Pons (tissue), 1 donor: ENCODE data around the gene RPS27L.

Source experiments
- DNase-seq: peaks from one replicate; pipeline ENCODE4 v3.0.0-alpha.2; 2016; ENCODE audit warnings: low spot score

Gene RPS27L

DNA sequence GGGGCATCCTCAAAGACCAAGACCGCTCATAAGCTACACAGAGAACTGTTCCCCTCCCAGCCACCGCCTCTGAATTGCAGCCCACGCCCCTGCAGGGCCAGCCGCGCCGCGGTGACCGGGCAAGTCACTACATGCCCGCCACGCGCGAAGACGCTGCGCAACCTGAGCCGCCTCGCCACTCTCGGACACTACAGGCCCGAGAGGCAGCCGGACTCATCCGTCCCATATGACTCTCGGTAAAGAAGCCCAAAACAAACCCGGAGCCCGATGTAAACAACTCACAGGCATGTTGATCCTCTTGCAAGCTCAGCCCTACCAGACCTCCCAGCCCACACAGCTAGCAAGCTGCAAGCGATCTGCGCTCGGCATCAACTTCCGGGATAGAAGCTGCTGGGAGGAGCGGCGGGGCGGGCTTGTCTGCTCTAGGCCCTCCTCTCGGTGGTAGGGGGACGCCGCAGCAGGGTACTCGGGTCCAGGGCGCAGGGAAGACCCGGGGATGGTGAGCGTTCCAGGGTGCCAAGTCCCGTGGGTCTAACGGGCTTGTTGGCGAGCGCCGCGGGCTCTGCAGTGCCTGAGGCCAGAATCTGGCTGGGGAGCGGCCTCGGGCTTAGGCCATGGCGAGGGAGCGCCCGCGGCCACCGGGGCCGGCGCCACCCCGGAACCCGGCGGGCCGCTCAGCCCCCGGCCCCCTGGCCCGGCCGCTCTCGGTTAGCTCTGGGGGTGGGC is at the start of gene RPS27L:
Gene RPS27L (minus strand): TSS at position 360 of the 726 bp plus-strand sequence. CDS start 72 bp downstream, at position 288.
- peak; percentile 92 for DNase-seq

GRCh38 chr15:63206079-63206478 is 48.8 kb upstream of the RPS27L start:
- no peak for DNase-seq

DNA sequence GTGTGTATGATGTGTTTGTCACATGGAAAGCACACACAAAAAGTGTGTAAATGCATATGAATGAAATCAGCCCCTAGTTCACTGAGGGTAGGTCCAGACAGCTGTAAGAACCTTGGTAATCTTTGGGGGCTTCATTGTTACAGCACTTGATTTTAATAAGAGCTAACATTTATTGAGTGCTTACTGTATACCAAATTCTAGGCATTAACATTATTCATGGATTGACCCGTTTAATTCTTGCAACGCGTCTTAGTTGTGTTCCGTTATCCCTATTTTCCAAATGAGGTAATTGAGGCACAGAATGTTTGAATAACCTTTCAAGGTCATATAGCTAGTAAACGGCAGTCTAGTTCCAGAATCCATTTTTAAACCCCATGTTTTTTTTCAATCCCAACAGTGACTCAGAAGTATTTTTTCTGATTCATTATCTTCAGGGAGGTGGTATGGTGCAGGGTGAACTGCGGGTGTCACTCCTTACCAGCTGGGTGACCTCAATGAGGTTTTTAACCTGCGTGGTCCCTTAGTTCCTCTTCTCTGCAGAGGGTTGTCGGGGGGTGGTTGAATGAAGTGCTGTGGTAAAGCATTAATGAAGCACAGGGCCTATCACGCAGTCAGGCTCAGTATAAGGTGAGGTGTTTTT is 46.3 kb upstream of the RPS27L start:
- DNase-seq: no peak

DNA sequence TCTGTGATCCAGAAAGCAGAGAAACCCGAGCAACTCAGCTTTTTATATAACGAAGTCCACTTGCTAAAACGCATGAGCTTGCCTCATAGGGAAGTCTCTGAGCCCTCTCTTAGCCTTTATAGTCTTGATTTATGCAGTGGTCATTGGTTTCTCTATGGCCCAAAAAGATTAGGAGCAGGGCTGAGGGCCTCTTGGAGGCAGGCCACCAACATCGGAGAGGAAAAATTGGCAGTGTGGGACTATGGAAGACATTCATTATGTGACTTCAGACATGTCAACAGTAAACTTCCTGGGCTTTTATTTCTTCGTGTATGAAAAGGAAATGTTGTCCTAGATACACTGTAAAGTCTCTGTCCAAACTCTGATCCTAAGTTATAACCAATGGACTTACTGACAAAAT is 45.6 kb upstream of the RPS27L start:
- no peak for DNase-seq

- DNase-seq: no peak
These were observed 43.4 kb upstream of the RPS27L start for GRCh38 chr15:63200464-63201249.

DNA sequence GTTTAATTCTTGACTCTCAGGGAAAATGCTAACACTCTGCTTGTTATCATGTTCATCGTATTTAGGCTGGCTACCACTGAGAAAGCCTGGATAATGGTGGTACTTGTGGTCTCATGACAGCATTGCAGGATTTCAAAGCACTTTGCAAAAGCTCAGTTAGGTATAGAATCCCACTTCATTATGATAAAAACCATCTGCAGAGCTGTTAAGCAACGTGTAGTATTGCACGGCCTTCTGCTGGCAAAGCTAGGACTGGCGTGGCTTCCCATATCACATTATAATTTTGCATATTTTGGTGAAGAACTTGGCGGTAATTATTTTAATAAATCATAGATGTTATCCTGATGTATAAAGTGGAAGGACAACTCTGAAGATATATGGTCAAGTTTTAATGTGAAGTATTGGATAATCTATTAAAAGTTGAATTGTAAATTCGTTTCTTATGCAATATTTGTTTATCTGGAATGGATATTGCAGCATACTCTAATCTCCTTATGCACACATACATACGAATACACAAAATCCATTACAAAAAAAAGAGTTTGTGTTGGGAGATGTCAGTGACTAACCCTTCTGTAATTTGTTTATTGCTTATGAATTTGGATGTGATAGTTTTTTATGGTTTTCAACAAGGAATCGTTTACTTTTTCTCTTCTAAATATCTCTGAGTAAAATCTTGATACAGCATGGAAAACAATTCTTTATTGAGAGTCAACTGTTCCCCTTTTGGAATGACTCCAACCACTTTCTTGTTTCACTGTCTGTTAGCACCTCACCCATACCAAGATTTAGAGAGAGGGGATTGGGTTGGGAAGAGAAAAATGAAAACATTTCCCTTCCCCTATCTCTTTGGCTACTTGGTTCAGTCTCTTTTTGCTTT is 41.3 kb upstream of the RPS27L start:
- DNase-seq: no peak

GRCh38 chr15:63197626-63198025 is 40.3 kb upstream of the RPS27L start:
- DNase-seq: no peak

DNA sequence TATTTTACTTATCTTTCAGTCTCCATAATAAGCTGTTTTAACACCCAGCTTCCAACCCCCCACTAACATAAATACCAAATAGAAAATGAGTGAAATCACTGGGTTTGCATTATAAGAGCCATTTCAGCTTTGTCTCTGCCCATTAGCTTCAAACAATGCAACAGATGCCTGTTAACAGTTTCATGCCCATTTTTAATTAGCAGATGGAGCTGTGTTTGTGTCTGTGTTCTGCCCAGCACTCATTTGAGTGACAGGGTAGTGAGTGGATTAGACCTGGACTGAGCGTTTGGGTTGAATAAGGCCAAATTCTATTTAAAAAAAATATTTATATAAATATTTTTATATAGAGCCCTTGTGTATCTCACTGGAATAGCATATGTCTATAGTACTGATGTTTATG is 39.6 kb upstream of the RPS27L start:
- no peak for DNase-seq

DNA sequence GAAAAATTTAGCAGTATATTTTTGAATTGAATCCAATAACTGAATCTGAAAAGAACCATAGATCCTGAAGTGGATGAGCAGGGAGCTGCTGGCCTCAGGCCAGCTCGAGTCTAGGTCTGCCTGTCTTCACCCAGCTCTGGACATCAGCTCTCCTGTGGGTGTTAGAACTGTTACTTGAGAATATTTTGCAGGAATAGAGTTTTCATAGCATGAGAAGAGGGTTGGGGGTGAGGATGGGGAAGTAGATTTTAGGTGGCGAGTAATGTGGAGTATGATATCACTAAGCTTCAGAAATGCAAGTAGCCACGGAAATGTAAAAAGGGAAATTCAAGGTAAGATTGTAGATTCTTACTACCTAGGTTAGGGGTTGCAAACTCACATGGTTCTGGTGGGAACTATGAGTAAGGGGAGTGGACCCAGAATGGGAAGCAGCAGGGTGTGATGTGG is 38.3 kb upstream of the RPS27L start:
- DNase-seq: no peak

GRCh38 chr15:63194880-63195568 is 37.7 kb upstream of the RPS27L start:
- no peak for DNase-seq

GRCh38 chr15:63194302-63194701 is 37.0 kb upstream of the RPS27L start:
- no peak for DNase-seq

DNA sequence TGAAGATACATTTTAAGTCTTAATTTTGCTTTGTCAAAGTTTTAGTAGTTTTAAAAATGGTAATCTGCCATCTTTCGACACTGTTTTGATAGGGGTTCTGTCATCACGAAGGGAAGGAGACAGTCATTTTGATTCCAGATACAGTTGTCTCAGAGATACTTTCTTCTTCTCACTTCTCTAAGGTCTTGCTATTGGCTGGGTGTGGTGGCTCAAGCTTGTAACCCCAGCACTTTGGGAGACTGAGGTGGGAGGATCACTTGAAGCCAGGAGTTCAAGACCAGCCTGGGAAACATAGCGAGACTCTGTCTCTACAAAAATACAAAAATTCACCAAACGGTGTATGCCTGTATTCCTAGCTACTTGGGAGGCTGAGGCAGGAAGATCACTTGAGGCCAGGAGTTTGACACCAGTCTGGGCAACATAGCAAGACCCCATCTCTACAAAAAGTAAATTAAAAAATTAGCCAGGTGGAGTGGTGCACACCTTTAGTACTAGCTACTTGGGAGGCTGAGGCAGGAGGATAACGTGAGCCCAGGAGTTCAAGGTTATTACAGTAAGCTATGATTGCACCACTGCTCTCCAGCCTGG is 35.4 kb upstream of the RPS27L start:
- no peak for DNase-seq

GRCh38 chr15:63191895-63192618 is 34.8 kb upstream of the RPS27L start:
- DNase-seq: no peak

DNA sequence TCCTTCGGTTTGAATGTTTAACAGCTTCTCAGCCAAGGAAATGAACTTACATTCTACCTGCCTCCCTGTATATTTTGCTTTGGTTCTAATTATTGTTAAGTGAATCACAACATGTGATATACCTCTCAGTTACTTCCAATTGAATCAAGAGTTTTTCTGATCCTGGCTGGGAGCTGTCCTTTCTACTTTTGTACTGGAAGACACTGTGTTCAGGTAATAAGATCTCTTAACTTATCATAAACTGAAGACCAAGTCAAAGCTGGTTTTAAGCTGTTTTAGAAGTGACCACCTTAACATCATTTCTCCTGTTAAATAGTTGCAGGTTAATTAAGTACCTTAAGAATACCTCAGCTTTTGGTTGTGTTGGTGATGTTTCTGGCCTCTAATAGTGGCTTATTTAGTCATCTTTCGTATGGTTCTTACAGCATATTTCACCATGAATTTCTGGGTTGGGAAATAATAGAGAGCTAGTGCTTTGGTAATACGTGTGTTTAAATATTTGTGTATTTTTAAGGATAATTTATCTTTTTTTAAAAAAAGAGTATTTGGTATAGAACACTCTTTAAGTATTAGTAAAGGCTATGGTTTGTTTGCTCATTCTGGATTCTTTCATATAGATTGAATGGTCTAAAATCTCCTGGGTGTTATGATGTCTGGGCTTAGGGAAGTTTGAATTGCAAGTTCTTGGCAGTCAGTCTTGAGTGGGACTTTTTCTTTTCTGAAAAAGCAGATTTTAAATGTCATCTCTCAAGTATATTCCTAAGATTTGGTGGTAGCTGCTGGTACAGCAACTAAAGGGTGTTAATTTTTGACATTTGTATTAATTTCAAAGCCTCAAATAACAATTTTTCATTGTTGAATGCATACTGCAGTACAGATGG is 33.7 kb upstream of the RPS27L start:
- DNase-seq: no peak

- DNase-seq: no peak
These were observed 32.9 kb upstream of the RPS27L start for GRCh38 chr15:63189941-63190768.

DNA sequence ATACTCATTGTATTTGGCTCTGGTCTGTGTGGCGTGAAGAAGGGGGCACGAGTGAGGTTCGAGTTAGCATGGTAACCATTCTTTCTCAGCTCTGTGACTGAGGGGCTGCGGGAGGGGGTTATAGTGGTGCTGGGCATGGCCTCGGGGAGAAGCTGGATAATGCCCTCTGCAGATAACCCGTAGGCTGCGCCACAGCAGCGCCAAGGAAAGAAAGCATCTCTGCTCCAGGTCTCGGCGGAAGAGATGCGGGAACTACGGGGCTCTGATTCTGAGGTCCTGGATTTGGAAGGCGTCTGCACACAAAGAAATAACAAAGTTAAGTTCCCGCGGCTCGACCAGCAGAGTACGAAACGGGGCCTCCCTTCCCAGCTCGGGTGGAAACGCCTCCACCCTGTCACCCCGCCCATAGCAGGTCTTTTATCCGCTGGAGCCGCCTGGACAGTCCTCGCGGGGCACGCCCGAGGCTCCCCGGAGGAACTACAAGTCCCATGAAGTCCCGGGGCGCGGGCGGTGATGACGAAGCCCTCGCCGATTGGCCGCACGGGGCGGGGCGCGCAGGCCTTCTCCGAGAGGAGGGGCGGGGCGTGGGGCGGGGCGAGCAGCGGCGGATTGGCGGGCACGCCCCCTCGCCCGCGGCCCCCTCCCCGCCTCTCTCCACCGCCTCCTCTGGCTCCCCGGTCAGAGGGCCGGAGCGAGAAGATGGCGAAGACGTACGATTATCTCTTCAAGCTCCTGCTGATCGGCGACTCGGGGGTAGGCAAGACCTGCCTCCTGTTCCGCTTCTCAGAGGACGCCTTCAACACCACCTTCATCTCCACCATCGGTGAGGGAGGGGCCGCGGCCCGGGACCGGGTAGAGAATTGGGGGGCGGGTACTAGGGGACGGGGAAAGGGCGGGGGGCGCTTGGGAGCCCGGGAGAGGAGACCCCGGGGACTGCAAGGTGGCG is 31.9 kb upstream of the RPS27L start, which contains the start of gene RAB8B:
Gene RAB8B (plus strand): TSS at position 681 of the 946 bp plus-strand sequence. CDS start 19 bp downstream, at position 700.
- peak; percentile 94 for DNase-seq
